K562 (cell line): ENCODE results near the gene IGSF23. TPM values are rescaled to one million over a fixed set of nuclear protein-coding genes. Genes with fewer than 3 reads are reported as not detected.
"Not testable (repeated sequence)": the region's sequence is repeated elsewhere in the genome, so short reads cannot be mapped to it uniquely, and the experiment has no call there.

Experiments used
- ATAC-seq: fragments of 200-7000 bp; cut with Tn5 transposase; 3 replicates; pipeline ENCODE4 v1.9.1; 2020; ENCODE audit warnings: moderate library complexity
- BruUV-seq: library from RNA; stranded (reverse); fragments of 400-500 nt; replicated peaks from 2 replicates; lab custom pipeline; 2021; lab: Mats Ljungman, UMichigan
- CTCF ChIA-PET: fragments of 300-600 bp; formaldehyde crosslinking; extraction: SDS; loops from one replicate; lab custom pipeline; 2021; ENCODE audit warnings: low intra/inter-chr PET ratio; lab: Yijun Ruan, JAX
- POLR2A ChIA-PET: fragments of 300-600, 350-650 bp; sonication (Branson Sonifier 250); formaldehyde crosslinking; extraction: SDS; loops from one replicate; lab custom pipeline; 2021; ENCODE audit warnings: antibody characterized with exemption, inconsistent platforms; lab: Yijun Ruan, JAX
- DNase-seq, 4 experiments: peaks; one replicate each; pipeline versions ENCODE4 v3.0.0 to v3.0.0-alpha.2; 2011 to 2018; ENCODE audit warnings: low spot score in 3 of 4, mixed read lengths in 3 of 4; ENCODE audit errors: extremely low read depth in 1 of 4
- FAIRE-seq: peaks from 2 replicates; lab custom pipeline; 2011; peaks lifted over from hg19 to GRCh38; lab: Jason Lieb, UNC
- H2AFZ ChIP-seq: 2 replicates; pipeline ENCODE4 v1.6.0; 2011; ENCODE audit warnings: low read depth, low read length, control low read depth, inconsistent platforms
- H3K27ac ChIP-seq: fragments of 200-600 bp; 3 replicates; pipeline ENCODE4 v1.8.0; 2011; ENCODE audit warnings: low read depth, mild to moderate bottlenecking, control low read depth, inconsistent platforms, low read length, moderate library complexity, mixed read lengths; ENCODE audit errors: extremely low read depth
- H3K27me3 ChIP-seq, 2 experiments: fragments of 300-600 bp in 1 of 2; 2 replicates in 1 of 2; 3 replicates in 1 of 2; pipeline versions ENCODE4 v1.6.0 to v1.8.0; 2011; ENCODE audit warnings: inconsistent platforms in 2 of 2, low read length in 2 of 2, mild to moderate bottlenecking in 1 of 2, mixed read lengths in 1 of 2, moderate library complexity in 1 of 2; ENCODE audit not compliant: control insufficient read depth in 2 of 2, insufficient read depth in 2 of 2
- H3K36me3 ChIP-seq: fragments of 300-600 bp; 3 replicates; pipeline ENCODE4 v1.8.0; 2011; ENCODE audit warnings: mild to moderate bottlenecking, low read length, inconsistent platforms; ENCODE audit not compliant: control insufficient read depth, insufficient read depth
- H3K4me1 ChIP-seq, 2 experiments: fragments of 200-600 bp in 1 of 2; replicated peaks in 1 of 2; 2 replicates in 1 of 2; 3 replicates in 1 of 2; pipeline versions ENCODE4 v1.5.1 to v1.8.0; 2011; ENCODE audit warnings: inconsistent platforms in 2 of 2, low read length in 2 of 2, mild to moderate bottlenecking in 1 of 2, mixed read lengths in 1 of 2, moderate library complexity in 1 of 2; ENCODE audit not compliant: control insufficient read depth in 2 of 2, insufficient read depth in 2 of 2
- H3K4me2 ChIP-seq: 2 replicates; pipeline ENCODE4 v1.6.1; 2011; ENCODE audit warnings: low read length, control low read depth, inconsistent platforms, mixed read lengths; ENCODE audit not compliant: insufficient read depth
- H3K4me3 ChIP-seq: fragments of 200-600 bp; sonication (generic), shearing (Covaris generic); 2 replicates; pipeline ENCODE4 v1.5.1; 2016; ENCODE audit warnings: control low read depth, inconsistent platforms
- H3K79me2 ChIP-seq: fragments of 200-600 bp; 3 replicates; pipeline ENCODE4 v1.8.0; 2011; ENCODE audit warnings: low read length, inconsistent platforms; ENCODE audit not compliant: control insufficient read depth, insufficient read depth
- H3K9ac ChIP-seq, 2 experiments: 2 replicates each; pipeline versions ENCODE4 v1.6.0 to v1.6.1; 2011; ENCODE audit warnings: low read depth in 2 of 2, low read length in 2 of 2, control low read depth in 1 of 2, inconsistent platforms in 1 of 2, mild to moderate bottlenecking in 1 of 2, mixed read lengths in 1 of 2; ENCODE audit not compliant: insufficient read depth in 1 of 2
- H3K9me1 ChIP-seq: one replicate; pipeline ENCODE4 v1.6.0; 2011; ENCODE audit warnings: inconsistent platforms, mild to moderate bottlenecking, low read length, moderate library complexity; ENCODE audit not compliant: control insufficient read depth, insufficient read depth
- H3K9me3 ChIP-seq: replicated peaks from 2 replicates; pipeline ENCODE4 v1.5.1; 2011; ENCODE audit warnings: low read depth, low read length, inconsistent platforms; ENCODE audit not compliant: control insufficient read depth, insufficient read depth
- H4K20me1 ChIP-seq: replicated peaks from 2 replicates; pipeline ENCODE4 v1.6.1; 2011; ENCODE audit warnings: low read length, inconsistent platforms, mixed read lengths; ENCODE audit not compliant: control insufficient read depth, insufficient read depth
- CBFA2T2 ChIP-seq: fragments of 450-650 bp; conservative IDR thresholded peaks from 2 replicates; pipeline ENCODE4 v1.6.1; 2017; ENCODE audit warnings: mild to moderate bottlenecking
- CBFA2T3 ChIP-seq: fragments of 450-650 bp; IDR thresholded peaks from 2 replicates; pipeline ENCODE4 v1.6.1; 2017
- CBX1 ChIP-seq: sonication (generic); IDR thresholded peaks from 2 replicates; pipeline ENCODE4 v1.6.1; 2016; ENCODE audit warnings: antibody characterized with exemption, low read depth, mild to moderate bottlenecking
- FOXK2 ChIP-seq, 2 experiments: fragments of 450-650 bp; IDR thresholded peaks in 1 of 2; conservative IDR thresholded peaks in 1 of 2; 2 replicates each; pipeline ENCODE4 v1.6.1; 2016; ENCODE audit warnings: low read depth in 2 of 2, mild to moderate bottlenecking in 1 of 2
- MAFG ChIP-seq: fragments of 450-650 bp; conservative IDR thresholded peaks from 2 replicates; pipeline ENCODE4 v1.6.1; 2016; ENCODE audit warnings: missing genetic modification characterization, missing compliant biosample characterization
- NFE2 ChIP-seq: IDR thresholded peaks from 2 replicates; pipeline ENCODE4 v1.6.1; 2014; ENCODE audit warnings: antibody characterized with exemption, low read depth
- RBM25 ChIP-seq: fragments of 200-400 bp; formaldehyde crosslinking; IDR thresholded peaks from 2 replicates; pipeline ENCODE4 v1.6.1; 2018; ENCODE audit warnings: low read length, low read depth, moderate library complexity; ENCODE audit not compliant: severe bottlenecking
- SOX6 ChIP-seq: fragments of 450-650 bp; IDR thresholded peaks from 2 replicates; pipeline ENCODE4 v1.6.1; 2014; ENCODE audit warnings: mild to moderate bottlenecking
- TCF3 ChIP-seq: sonication (generic); formaldehyde crosslinking; IDR thresholded peaks from 2 replicates; pipeline ENCODE4 v1.4.0; 2020; ENCODE audit warnings: mild to moderate bottlenecking, missing genetic modification reagents
- ZBTB33 ChIP-seq: sonication (generic); formaldehyde crosslinking; IDR thresholded peaks from 2 replicates; pipeline ENCODE4 v1.8.1; 2023; ENCODE audit warnings: mild to moderate bottlenecking, missing genetic modification reagents
- ZBTB40 ChIP-seq, 2 experiments: fragments of 450-650 bp in 1 of 2; sonication (generic) in 1 of 2; formaldehyde crosslinking in 1 of 2; IDR thresholded peaks; 2 replicates each; pipeline versions ENCODE4 v1.7.1 to v1.9.0; 2016 to 2022; ENCODE audit warnings: inconsistent platforms in 1 of 2, mild to moderate bottlenecking in 1 of 2, missing genetic modification reagents in 1 of 2
- WGBS: fragments of 100-300 bp; shearing (Covaris generic); methylation state at CpG from one replicate; pipeline ENCODE4 v1.1.6; 2016; ENCODE audit warnings: low coverage, mixed read lengths; ENCODE audit not compliant: insufficient coverage; ENCODE audit errors: missing lambda C conversion rate; 5-methylcytosine and 5-hydroxymethylcytosine counted together
- in situ Hi-C: fragments of 300-500 bp; cut with MboI; formaldehyde crosslinking; loops from 4 replicates; pipeline ENCODE4 v1.15.0; 2018; ENCODE audit warnings: inconsistent platforms, mixed read lengths
- intact Hi-C: fragments of 100-400 bp; cut with micrococcal nuclease; formaldehyde crosslinking; loops from 2 replicates; pipeline ENCODE4 v1.14.2; 2022
- polyA plus RNA-seq, 8 experiments: library from polyadenylated mRNA; depleted of rRNA in 4 of 8; stranded (reverse) in 5 of 8; unstranded in 3 of 8; fragments of >200 nt; fragmentation: Nextera tagmentation in 2 of 8; fragmentation: Illumina TruSeq in 1 of 8; extraction: Ambion mirVana in 2 of 8; extraction: Trizol in 1 of 8; gene quantifications; 2 replicates each; pipeline versions ENCODE4 v1.2.1 to v1.2.3, GENCODE V29; 2011 to 2014; ENCODE audit warnings: inconsistent platforms in 1 of 8, missing spikeins in 1 of 8
- total RNA-seq, 7 experiments: library from RNA; depleted of rRNA in 6 of 7; stranded (reverse); fragments of >200 nt in 6 of 7; fragmentation: Illumina TruSeq in 2 of 7; extraction: Trizol in 2 of 7; gene quantifications; 2 replicates each; pipeline versions ENCODE4 v1.2.1 to v1.2.3, GENCODE V29; 2011 to 2021; ENCODE audit warnings: low replicate concordance in 1 of 7

IGSF23 gene
- total and polyA plus RNA-seq, 9 of the 15 experiments (the other 6 are each of a cell fraction or from before 2014, with no cell fraction given) = not detected

- H3K4me2 ChIP-seq, in situ Hi-C loops, intact Hi-C loops, H3K9ac ChIP-seq, H2AFZ ChIP-seq, DNase-seq, H3K36me3 ChIP-seq, H3K9me1 ChIP-seq, BruUV-seq, ATAC-seq, CTCF ChIA-PET, H3K4me3 ChIP-seq, H3K27me3 ChIP-seq, H4K20me1 ChIP-seq, H3K79me2 ChIP-seq, H3K9me3 ChIP-seq, FAIRE-seq: not testable (repeated sequence)
- H3K27ac ChIP-seq = peak overlapping the region; percentile 72; the same call in 1 of the 3 replicates
- POLR2A ChIA-PET = interaction anchor here (0.6 to 2.9 kb wide), 5 partner anchors 9 to 48 kb away, joined by 3 to 8 read pairs (median 3); no protein-coding TSS in a partner anchor
- peaks cover 33 to 49% of the 10 kb centered on the region in 2 experiments for H3K4me1 ChIP-seq
- 51% methylated on average over 9 of the region's 9 CpGs for WGBS
- TF ChIP-seq SOX6 = peak; percentile 28; the same call in 1 of the 2 replicates
- TF ChIP-seq ZBTB40 (IDR thresholded peaks at IDR 0.05) = peak; percentile 84
- peak; percentile 68 for TF ChIP-seq ZBTB40 (CRISPR knock-in tag; IDR thresholded peaks at IDR 0.05)
- peak; percentile 67 for TF ChIP-seq NFE2
- peak; percentile 69 for TF ChIP-seq TCF3 (CRISPR knock-in tag)
- TF ChIP-seq CBX1 = 0 out of 2 replicates have a peak, but pooled peaks have one; percentile 68
- peak; percentile 29; the same call in 1 of the 2 replicates for TF ChIP-seq MAFG
- peak; percentile 9 for TF ChIP-seq RBM25
- 0 out of 2 replicates have a peak, but pooled peaks have one; percentile 13 for TF ChIP-seq ZBTB33 (CRISPR knock-in tag)
- 0 out of 4 replicates have a peak, but pooled peaks of 1 of the 2 experiments have one; percentile 12 for TF ChIP-seq FOXK2 (conservative IDR thresholded peaks at IDR 0.05 in 1 of 2, IDR thresholded peaks at IDR 0.05 in 1 of 2; ENCODE audit: low read depth in 2 of 2)
- peak; percentile 47 for TF ChIP-seq CBFA2T3
- peak; percentile 31 for TF ChIP-seq CBFA2T2
Measured at GRCh38 chr19:44591340-44591993, 21.9 kb upstream of the IGSF23 start.
